Measurements from ENCODE around the gene SMIM7.

DNA sequence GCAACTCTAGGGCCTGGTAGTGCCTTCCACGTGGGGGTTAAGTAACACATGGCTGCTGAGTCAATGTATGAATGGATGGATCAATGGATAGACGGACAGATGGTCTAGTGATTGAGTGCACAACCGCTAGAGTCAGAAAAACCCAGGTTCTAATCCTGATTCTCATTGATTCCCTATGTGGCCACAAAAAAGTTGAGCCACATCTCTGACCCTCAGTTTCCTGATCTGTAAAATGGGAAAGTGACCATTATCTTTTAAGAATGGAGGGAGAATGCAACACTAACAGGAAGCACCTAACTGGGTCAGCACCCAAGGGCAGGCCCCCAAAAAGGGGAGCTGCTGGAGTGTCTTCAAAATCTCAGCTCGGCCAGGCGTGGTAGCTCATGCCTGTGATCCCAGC is 2.6 kb downstream of the SMIM7 start:
- TF ChIP-seq ZFX (IDR thresholded peaks at IDR 0.05; ENCODE audit: borderline replicate concordance) = no peak
- TF ChIP-seq, protein P1, sequence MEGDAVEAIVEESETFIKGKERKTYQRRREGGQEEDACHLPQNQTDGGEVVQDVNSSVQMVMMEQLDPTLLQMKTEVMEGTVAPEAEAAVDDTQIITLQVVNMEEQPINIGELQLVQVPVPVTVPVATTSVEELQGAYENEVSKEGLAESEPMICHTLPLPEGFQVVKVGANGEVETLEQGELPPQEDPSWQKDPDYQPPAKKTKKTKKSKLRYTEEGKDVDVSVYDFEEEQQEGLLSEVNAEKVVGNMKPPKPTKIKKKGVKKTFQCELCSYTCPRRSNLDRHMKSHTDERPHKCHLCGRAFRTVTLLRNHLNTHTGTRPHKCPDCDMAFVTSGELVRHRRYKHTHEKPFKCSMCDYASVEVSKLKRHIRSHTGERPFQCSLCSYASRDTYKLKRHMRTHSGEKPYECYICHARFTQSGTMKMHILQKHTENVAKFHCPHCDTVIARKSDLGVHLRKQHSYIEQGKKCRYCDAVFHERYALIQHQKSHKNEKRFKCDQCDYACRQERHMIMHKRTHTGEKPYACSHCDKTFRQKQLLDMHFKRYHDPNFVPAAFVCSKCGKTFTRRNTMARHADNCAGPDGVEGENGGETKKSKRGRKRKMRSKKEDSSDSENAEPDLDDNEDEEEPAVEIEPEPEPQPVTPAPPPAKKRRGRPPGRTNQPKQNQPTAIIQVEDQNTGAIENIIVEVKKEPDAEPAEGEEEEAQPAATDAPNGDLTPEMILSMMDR (IDR thresholded peaks at IDR 0.05) = no peak

All from 22Rv1 (cell line).